GM21515 (cell line): ENCODE data around the gene MUCL1.

ENCODE experiments used
- ATAC-seq: cut with Tn5 transposase; IDR thresholded peaks from one replicate; pipeline ENCODE4 v1.9.1; 2021; ENCODE audit not compliant: unreplicated experiment

MUCL1 gene

GRCh38 chr12:54891717-54892478 is 37.6 kb downstream of the MUCL1 start:
- no peak for ATAC-seq
